A673 (cell line): Measurements from ENCODE around the gene APOBEC3G. TPM values are rescaled to one million over a fixed set of nuclear protein-coding genes. Genes with fewer than 3 reads are reported as not detected.

Experiments used
- BruUV-seq: library from RNA; stranded (reverse); fragments of 400-500 nt; replicated peaks from 2 replicates; lab custom pipeline; 2021; lab: Mats Ljungman, UMichigan
- CTCF ChIA-PET: fragments of 300-600 bp; sonication (Branson Sonifier 250); formaldehyde crosslinking; loops from one replicate; lab custom pipeline; 2022; ENCODE audit warnings: antibody characterized with exemption; lab: Charles Lee
- POLR2A ChIA-PET: fragments of 300-600 bp; sonication (Branson Sonifier 250); formaldehyde crosslinking; loops from one replicate; lab custom pipeline; 2022; ENCODE audit warnings: antibody characterized with exemption; ENCODE audit not compliant: low non-redundant PET; lab: Charles Lee
- DNase-seq: peaks from one replicate; pipeline ENCODE4 v3.0.0-alpha.2; 2015; ENCODE audit warnings: low spot score
- H3K27ac ChIP-seq: fragments of 200-600 bp; sonication (generic); 2 replicates; pipeline ENCODE4 v1.5.1; 2016; ENCODE audit warnings: mixed run types, low read depth, mild to moderate bottlenecking, mixed read lengths, antibody characterized with exemption, low read length; ENCODE audit not compliant: poor library complexity, severe bottlenecking
- H3K27me3 ChIP-seq: fragments of 200-600 bp; sonication (generic); replicated peaks from 2 replicates; pipeline ENCODE4 v1.6.1; 2017; ENCODE audit warnings: mixed run types, low read depth, mild to moderate bottlenecking, mixed read lengths, antibody characterized with exemption, low read length; ENCODE audit not compliant: insufficient read depth, poor library complexity
- H3K36me3 ChIP-seq: fragments of 200-600 bp; sonication (generic); 2 replicates; pipeline ENCODE4 v1.6.1; 2016; ENCODE audit warnings: mixed run types, mild to moderate bottlenecking, mixed read lengths, antibody characterized with exemption, low read length; ENCODE audit not compliant: insufficient read depth, poor library complexity, severe bottlenecking
- H3K4me1 ChIP-seq: fragments of 200-600 bp; sonication (generic); 2 replicates; pipeline ENCODE4 v1.6.1; 2017; ENCODE audit warnings: mixed run types, mild to moderate bottlenecking, mixed read lengths, antibody characterized with exemption, low read length; ENCODE audit not compliant: insufficient read depth, poor library complexity, severe bottlenecking
- H3K4me3 ChIP-seq: fragments of 200-600 bp; sonication (generic); 2 replicates; pipeline ENCODE4 v1.5.1; 2016; ENCODE audit warnings: low read depth, mixed run types, mild to moderate bottlenecking, mixed read lengths, low read length; ENCODE audit not compliant: poor library complexity, severe bottlenecking
- H3K9me3 ChIP-seq: fragments of 200-600 bp; sonication (generic); 2 replicates; pipeline ENCODE4 v1.6.1; 2016; ENCODE audit warnings: mixed run types, low read depth, mild to moderate bottlenecking, mixed read lengths, antibody characterized with exemption, low read length; ENCODE audit not compliant: poor library complexity, severe bottlenecking
- CTCF ChIP-seq: fragments of 300-800, 200-600 bp; sonication (generic); conservative IDR thresholded peaks from 2 replicates; pipeline ENCODE4 v1.5.1; 2017; ENCODE audit warnings: low read depth, mild to moderate bottlenecking, antibody characterized with exemption, low read length, moderate library complexity, mixed read lengths
- EZH2 ChIP-seq: fragments of 200-600 bp; sonication (generic); IDR thresholded peaks from 2 replicates; pipeline ENCODE4 v1.6.1; 2017; ENCODE audit warnings: borderline replicate concordance, low read depth, mild to moderate bottlenecking, mixed read lengths, antibody characterized with exemption, low read length; ENCODE audit not compliant: poor library complexity, severe bottlenecking
- intact Hi-C: fragments of 100-400 bp; cut with micrococcal nuclease; formaldehyde crosslinking; loops from one replicate; pipeline ENCODE4 v1.10.0; 2022; ENCODE audit not compliant: unreplicated experiment
- total RNA-seq: library from RNA; stranded (reverse); gene quantifications from 2 replicates; pipeline ENCODE4 v1.2.3, GENCODE V29; 2021

Gene APOBEC3G
- total RNA-seq, 1 experiment from 2014 or later, result 2.5 TPM

- Histone ChIP-seq H3K27me3 (no peaks in the 10 kb centered on the region), H3K9me3 (no peaks in the 10 kb centered on the region), H3K4me3 (no peak overlapping the region), H3K36me3 (no peaks in the 10 kb centered on the region), H3K27ac (no peak overlapping the region), H3K4me1 (no peaks in the 10 kb centered on the region)
- TF ChIP-seq CTCF (no peak), EZH2 (no peak)
- intact Hi-C loops, result no loop called here
- ChIA-PET CTCF (interaction anchor here (1.0 to 1.6 kb wide), 2 partner anchors 182 to 394 kb away, joined by 5 read pairs; no protein-coding TSS in a partner anchor), POLR2A (no interaction called here)
- no TSS peak for BruUV-seq
- DNase-seq, result no peak
Observed at GRCh38 chr22:39134366-39135091, 57.5 kb downstream of the APOBEC3G start.

- TF ChIP-seq CTCF, result peak; percentile 64
- no peak for TF ChIP-seq EZH2
- intact Hi-C loops, result no loop called here
Observed at GRCh38 chr22:39135092-39135896, 58.2 kb downstream of the APOBEC3G start.

GRCh38 chr22:39136317-39136716 is 59.2 kb downstream of the APOBEC3G start:
- POLR2A ChIA-PET, result no interaction called here
- Histone ChIP-seq H3K9me3 (no peaks in the 10 kb centered on the region), H3K4me1 (no peaks in the 10 kb centered on the region), H3K4me3 (no peak overlapping the region), H3K27ac (no peak overlapping the region), H3K36me3 (no peaks in the 10 kb centered on the region), H3K27me3 (no peaks in the 10 kb centered on the region)
- TF ChIP-seq CTCF, result no peak
- TF ChIP-seq EZH2, result no peak
- no peak for DNase-seq
- CTCF ChIA-PET, result interaction anchor here (0.5 to 1.6 kb wide), 2 partner anchors 118 to 180 kb away, joined by 5 read pairs; no protein-coding TSS in a partner anchor
- intact Hi-C loops, result no loop called here
- no TSS peak for BruUV-seq

More at GRCh38 chr22:39135092-39135896, 58.2 kb downstream of the APOBEC3G start:
- Histone ChIP-seq H3K4me3 (no peak overlapping the region), H3K27ac (no peak overlapping the region), H3K36me3 (no peaks in the 10 kb centered on the region), H3K27me3 (no peaks in the 10 kb centered on the region), H3K4me1 (no peaks in the 10 kb centered on the region), H3K9me3 (no peaks in the 10 kb centered on the region)
- BruUV-seq, result no TSS peak
- CTCF ChIA-PET, result interaction anchor here (1.0 to 1.6 kb wide), 2 partner anchors 181 to 393 kb away, joined by 5 read pairs; no protein-coding TSS in a partner anchor
- POLR2A ChIA-PET, result interaction anchor here (0.6 kb wide), 1 partner anchor 16 kb away, joined by 3 read pairs; no protein-coding TSS in a partner anchor
- peak; percentile 64 for DNase-seq
